ENCODE results near the gene FLCN.
"Not testable (repeated sequence)": the region's sequence is repeated elsewhere in the genome, so short reads cannot be mapped to it uniquely, and the experiment has no call there.

FLCN gene

GRCh38 chr17:17206913-17207335 lies 30.0 kb downstream of the FLCN start:
- DNase-seq, result no peak

DNA sequence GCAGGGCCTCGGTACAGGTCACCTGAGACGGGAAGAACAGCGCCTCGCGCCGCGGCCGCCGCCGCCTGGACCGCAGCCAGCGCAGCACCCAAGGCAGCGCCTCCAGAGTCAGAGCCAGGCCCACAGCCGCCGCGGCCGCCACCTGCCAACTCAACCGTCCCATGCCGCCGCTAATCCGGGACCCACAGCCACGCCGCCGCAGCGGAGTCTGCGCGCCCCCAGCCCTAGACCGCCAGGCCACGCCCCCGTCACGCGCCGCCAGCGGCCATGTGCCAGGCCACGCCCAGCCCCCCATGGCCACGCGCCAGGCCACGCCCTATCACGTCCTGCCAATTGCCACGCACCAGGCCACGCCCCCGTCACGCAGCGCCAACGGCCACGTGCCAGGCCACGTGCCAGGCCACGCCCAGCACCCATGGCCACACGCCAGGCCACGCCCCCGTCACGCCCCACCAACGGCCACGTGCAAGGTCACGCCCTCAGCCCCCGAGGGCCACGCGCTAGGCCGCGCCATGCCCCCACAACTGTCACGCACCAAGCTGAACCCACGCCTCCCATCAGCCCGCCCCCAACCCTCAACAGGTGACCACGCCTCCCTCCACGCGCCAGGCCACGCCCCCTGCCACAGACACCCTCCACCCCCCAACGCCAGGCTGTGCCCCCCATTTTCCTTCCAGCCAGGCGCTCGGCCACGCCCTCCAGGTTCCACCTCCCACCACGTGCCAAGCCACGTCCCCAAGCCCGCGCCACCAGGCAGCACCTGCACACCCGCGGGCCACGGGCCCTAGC lies 30.6 kb downstream of the FLCN start, which contains the start of gene PLD6:
TSS of gene PLD6 (minus strand) at position 210 of the 789 bp plus-strand sequence. CDS start at position 163, 47 bp downstream.
- DNase-seq, result peak; percentile 98

DNA sequence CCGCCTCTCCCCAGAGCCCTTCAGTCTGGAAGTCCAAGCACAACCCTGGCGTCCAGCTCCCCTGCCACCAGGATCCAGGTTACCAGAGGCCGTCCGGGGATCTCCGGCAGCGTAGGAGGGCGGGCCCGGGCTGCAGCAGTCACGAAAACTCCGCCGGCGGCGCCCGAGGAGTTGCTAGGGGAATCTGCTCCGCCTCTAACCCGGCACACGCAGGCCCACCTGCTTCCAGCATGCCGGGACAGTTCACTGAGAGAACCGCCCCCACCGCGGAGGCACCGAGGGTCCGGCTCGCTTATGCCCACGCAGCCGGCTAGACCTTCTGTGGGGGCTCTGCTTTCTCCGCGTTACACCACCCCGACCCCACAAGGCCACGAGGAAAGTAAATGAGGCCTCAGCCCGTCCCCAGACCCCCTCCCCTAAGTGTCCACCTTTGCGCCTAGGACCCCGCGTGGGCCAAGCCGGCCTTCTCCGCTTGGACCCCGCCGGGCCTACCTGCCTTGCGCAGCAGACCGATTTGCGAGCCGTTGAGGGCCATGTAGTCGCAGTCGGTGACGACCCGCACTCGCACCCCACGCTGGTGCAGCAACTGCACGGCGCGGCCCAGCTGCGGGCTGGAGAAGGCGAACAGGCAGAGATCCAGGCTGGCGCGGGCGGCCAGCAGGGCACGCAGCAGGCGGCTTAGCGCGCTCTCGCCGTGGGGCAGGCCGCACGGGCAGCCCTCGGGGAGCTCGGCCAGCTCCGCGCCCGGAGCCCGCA lies 31.4 kb downstream of the FLCN start:
- DNase-seq, result peak; percentile 44

- no peak for DNase-seq
Measured at GRCh38 chr17:17204635-17205231, 32.2 kb downstream of the FLCN start.

DNA sequence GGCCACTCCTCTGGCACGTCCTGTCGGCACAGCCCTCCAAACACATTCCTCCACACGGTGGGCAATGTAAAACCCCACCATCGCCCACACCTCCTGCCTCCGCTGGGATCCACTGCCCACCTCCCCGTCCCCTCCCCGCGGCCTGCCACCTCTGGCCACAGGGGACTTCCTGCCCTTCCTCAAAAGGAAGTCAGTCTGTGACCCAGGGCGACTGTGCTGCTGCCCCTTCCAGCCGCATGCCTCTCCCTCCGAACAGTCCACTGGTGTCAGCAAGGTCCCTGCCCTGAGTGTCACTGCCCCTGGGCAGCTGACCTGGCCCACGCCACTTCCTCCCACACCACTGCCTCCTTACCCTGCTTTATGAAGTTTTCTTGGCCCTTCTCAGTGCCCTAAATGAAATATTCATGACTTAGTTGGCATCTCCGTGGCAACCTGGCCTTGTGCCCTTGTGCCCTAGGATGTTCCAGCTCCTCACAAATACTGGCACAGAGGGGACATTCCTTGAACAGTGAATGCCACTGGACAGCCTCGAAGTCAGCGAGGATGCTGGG lies 32.9 kb downstream of the FLCN start:
- no peak for DNase-seq

- DNase-seq, result no peak
Measured at GRCh38 chr17:17203173-17203730, 33.7 kb downstream of the FLCN start.

DNA sequence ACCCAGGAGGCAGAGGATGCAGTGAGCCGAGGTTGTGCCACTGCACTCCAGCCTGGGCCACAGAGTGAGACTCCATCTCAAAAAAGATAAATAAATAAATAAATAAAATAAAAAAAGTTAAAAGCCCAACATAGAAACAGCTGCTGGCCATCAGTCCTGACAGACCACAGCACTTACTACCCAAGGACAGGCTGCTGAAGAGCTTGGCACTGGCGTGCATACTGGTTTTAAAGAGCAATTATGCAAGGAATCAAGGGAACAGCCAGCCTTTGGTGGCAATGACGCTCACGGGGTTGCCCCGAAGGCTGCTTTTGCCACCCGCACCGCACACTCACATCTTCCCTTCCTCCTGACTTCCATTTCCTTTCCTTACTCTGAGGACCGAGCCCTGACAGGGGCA lies 35.1 kb downstream of the FLCN start:
- DNase-seq, result no peak

DNA sequence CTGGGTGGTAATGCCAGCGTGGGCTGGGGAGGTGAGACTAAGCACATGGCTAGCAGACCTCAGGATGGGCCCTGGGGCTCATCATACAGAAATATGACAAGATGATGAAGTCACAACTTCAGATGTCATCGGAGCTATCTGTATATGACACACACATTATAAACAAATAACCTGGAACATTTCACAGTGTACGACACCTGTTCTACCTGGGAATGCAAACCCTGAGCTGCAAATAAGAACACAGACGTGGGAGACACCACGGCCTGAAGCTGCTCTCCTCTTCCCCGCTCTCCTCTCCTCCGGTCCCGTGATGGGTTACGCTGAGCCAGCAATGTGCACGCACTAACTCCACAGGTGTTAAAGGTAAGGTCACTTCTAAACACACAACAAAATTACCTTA lies 35.7 kb downstream of the FLCN start:
- no peak for DNase-seq

- no peak for DNase-seq
Measured at GRCh38 chr17:17200831-17201230, 36.1 kb downstream of the FLCN start.

GRCh38 chr17:17200311-17200710 lies 36.7 kb downstream of the FLCN start:
- no peak for DNase-seq

DNA sequence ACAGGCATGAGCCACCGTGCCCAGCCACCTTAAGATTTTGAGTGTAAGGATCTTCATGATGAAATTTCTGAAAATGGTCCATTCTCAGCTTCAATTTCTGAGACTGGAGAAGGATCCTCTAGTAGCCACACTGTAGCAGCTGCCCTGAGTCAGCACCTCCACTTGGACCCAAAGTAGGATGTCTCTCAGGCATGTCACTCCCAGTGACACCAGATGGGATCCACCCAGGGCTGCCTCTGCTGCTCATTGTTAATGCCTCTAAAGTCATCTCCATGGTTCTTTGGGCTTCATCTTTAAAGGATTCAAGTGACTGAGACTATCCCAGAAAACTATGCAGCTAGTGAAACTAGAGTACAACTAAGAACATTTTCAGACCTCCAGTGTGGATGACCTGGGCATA lies 38.7 kb downstream of the FLCN start:
- no peak for DNase-seq

DNA sequence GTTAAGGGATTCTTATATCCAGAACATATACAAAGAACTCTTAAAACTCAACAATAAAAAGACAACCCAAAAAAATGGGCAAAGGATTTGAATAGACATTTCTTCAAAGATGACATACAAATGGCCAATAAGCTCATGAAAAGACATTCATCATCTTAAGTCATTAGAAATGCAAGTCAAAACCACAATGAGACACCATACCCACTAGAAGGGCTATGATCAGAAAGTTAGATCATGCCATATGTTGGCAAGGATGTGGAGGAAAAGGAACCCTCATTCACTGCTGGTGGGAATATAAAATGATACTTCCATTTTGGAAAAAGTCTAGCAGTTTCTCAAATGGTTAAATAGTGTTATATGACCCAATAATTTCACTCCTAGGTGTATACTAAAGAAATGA lies 40.2 kb downstream of the FLCN start:
- DNase-seq, result no peak

GRCh38 chr17:17195466-17195865 lies 41.5 kb downstream of the FLCN start:
- DNase-seq, result not testable (repeated sequence)

DNA sequence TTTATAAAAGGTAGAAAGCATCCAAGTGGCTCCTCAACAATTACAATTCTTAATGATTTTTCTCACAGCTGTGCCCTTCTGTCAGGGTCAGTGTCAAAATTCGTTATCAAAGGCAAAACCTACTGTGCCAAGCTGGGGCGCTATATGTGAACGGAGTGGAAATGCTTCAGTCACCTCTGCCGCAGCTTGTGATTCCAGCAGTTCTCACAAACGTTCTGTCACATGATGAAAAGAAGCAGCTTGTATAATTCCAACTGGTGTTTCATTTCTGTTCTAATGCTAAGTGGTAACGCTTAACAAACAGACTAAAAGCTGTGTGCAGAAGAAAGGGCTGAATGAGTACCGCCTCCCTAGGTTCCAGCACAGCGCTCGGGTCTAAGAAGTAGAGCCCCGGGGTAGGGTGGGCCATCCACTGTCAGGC lies 45.0 kb downstream of the FLCN start:
- DNase-seq, result no peak

DNA sequence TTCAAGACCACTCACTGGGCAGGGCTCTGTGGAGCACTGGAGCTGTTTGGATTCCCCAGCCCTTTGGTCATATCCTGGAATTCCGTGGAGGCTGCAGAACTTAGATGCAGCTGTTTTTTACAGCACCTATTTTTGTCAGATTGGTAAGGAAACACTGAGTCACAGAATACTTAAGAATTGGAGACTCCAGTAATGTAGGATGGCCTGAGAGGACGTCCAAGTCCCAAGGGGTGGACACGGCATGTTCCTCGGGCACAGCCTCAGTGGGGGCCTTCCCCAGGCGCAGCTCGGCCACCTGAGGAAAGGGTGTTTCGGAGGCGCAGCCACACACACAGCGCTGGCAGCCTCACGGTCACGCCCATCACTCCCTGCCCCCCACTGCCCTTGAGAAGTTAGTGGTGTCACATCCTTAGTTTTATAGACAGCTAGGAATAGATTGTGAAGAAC lies 45.6 kb downstream of the FLCN start:
- no peak for DNase-seq

DNA sequence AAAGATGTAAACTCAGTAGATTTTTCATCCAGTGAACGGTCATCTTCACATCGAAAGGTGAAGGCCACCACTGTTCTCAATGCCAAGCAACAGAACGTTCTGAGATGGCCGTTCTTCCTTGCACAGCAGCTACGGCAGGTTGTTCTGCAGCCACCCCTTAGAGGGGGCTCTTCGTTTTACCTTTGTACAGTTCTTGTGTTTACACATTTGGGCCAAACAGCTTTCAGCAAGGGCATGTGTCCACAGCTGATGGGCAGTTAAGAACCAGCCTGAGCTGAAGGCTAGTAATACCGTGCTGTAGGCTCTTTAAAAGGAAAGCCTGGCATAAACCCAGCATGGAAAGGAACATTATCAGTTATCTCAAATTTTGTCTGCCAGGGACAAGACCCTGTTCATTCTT lies 46.8 kb downstream of the FLCN start:
- DNase-seq, result no peak

DNA sequence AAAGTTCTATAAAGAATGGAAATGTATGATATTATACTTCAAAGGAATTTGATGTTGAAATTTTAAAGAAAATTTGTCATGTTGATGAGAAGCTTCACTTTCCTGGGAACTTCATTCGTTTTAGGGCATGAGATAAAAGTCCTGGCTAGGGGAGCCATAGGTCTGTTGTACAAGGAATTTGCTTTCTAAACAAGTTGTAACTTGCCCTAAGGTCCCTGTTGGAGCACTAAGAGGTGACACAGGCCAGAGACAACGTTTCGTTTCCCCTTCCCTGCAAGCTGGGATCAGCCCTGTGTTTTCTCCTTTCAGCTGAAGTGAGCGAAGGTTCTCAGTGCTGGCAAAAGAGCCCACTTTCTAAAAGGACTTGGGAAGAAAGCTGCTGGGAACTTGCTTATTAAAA lies 47.4 kb downstream of the FLCN start:
- no peak for DNase-seq

GRCh38 chr17:17188586-17188985 lies 48.4 kb downstream of the FLCN start:
- no peak for DNase-seq

GRCh38 chr17:17186551-17187505 lies 50.1 kb downstream of the FLCN start:
- DNase-seq, result no peak

DNA sequence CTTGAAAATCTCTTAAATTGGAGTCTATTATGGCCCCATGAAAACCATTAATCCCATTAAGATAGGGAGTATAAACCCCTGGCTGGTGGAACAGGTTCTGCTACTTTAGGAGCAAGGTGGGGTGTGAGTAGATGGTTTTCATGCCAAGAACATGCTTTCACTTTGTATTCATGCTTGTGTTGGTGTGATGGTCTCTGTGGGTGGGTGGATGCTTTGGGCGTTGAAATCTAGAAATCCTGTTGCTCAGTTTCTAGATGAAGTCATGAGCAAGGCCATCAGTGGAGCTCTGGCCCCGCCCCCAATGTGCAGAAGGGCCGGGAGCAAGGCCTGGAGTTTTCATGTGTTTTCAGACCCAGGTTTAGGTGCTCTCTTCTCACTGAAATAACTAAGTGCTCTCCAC lies 50.9 kb downstream of the FLCN start:
- DNase-seq, result no peak

- DNase-seq, result not testable (repeated sequence)
Measured at GRCh38 chr17:17184985-17185757, 51.8 kb downstream of the FLCN start.

All from T1000 (cell line).